ENCODE data around the gene MUCL3.
"Not testable (repeated sequence)": the region's sequence is repeated elsewhere in the genome, so short reads cannot be mapped to it uniquely, and the experiment has no call there.

MUCL3 gene

DNA sequence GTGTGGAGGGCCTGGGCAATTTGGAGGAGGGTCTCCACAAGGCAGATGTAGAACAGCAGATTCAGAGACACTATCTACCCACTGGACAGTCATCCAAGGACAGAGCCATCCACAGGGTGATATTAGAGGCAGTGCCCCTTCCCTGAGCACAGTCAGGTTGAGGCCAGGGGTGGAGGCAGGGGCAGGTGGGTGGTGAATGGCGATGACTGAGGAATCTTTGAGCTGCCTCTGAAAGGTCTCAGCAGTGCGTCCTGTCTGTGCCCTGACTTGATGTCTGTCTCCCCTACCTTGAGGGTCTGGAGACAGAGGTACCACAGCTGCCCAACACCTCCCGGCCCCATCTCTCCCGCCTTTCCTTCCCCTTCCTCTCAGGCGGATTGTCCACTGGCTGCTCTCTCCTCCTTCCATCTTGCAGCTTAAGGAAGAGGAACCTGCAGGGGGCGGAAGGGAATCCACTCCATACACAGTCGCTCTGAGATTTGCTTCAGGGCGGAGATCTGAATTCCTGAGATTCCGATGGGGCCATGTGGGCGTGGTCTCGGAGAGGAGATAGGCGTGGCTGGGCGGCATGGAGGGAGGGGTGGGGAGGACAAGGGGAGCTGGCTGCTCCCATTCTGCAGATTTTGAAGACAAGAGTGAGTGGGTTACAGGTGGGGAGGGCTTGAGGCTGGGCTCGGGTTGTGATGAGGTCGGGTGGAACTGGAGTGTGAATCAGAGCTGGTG, 1.7 kb downstream of the MUCL3 start:
- DNase-seq: no peak

DNA sequence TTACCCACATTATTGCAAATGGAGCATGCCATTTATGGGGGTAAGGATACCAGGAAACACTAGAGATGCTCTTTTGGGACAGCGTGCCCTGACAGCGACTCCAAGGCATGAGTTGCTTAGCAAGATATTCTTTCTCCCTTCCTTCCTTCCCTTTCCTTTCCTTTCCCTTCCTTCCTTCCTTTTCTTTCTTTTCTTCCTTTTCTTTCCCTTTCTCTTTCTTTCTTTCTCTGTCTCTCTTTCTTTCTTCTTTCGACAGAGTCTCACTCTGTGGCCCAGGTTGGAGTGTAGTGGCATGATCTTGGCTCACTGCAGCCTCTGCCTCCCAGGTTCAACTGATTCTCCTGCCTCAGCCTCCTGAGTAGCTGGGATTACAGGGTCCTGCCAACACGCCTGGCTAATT, 3.3 kb downstream of the MUCL3 start:
- DNase-seq: no peak

DNA sequence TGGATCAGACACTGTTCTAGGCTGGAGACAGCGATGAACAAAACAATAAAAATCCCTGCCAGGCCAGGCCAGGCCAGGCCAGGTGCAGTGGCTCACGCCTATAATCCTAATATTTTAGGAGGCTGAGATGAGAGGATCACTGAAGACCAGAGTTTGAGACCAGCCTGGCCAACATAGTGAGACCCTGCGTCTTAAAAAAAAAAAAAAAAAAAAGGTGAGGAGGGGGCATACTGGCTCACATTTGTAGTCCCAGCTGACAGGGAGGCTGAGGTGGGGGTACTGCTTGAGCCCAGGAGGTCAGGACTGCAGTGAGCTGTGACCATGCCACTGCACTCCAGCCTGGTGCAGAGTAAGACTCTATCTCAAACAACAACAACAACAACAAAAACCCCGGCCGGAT, 4.5 kb downstream of the MUCL3 start:
- no peak for DNase-seq

DNA sequence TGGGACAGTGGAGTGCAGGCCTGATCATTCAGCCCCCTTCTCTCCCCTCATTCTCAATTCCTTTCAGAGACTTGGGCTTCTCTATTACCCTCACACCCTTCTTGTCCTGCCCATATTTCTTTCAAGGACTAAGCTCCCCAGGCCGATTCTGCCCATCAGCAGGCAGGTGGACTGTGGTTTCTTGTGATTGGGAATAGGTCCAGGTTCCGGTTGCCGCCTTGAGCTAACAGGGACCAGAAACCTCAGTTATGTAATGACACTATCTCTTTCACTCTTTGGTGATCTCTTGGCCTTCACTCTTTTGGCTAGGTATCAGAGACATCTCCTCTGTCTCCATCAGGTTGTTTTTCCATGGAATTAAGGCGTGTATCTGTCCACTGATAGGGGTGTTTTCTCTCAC, 6.5 kb downstream of the MUCL3 start:
- DNase-seq: no peak

DNA sequence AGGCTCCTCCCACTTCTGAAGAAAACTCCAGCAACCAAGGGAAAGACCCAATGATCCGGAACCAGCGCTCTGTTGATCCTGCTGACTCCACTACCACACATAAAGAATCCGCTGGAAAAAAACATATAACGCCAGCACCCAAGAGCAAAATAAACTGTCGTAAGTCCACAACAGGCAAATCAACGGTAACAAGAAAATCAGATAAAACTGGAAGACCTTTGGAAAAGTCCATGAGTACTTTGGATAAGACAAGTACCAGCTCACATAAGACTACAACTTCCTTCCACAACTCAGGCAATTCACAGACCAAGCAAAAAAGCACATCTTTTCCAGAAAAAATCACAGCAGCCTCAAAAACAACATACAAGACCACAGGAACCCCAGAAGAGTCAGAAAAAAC, 8.0 kb downstream of the MUCL3 start:
- DNase-seq: no peak

DNA sequence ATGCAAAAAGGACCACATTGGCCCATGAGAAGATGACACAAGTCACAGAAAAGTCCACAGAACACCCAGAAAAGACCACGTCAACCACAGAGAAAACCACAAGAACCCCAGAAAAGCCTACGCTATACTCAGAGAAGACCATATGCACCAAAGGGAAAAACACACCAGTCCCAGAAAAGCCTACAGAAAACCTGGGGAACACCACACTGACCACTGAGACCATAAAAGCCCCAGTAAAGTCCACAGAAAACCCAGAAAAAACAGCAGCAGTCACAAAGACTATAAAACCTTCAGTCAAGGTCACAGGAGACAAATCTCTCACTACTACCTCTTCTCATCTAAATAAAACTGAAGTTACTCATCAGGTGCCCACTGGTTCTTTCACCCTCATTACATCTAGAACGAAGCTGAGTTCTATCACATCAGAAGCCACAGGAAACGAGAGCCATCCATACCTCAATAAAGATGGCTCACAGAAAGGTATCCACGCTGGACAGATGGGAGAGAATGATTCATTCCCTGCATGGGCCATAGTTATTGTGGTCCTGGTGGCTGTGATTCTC, 11.2 kb downstream of the MUCL3 start:
- no peak for DNase-seq

DNA sequence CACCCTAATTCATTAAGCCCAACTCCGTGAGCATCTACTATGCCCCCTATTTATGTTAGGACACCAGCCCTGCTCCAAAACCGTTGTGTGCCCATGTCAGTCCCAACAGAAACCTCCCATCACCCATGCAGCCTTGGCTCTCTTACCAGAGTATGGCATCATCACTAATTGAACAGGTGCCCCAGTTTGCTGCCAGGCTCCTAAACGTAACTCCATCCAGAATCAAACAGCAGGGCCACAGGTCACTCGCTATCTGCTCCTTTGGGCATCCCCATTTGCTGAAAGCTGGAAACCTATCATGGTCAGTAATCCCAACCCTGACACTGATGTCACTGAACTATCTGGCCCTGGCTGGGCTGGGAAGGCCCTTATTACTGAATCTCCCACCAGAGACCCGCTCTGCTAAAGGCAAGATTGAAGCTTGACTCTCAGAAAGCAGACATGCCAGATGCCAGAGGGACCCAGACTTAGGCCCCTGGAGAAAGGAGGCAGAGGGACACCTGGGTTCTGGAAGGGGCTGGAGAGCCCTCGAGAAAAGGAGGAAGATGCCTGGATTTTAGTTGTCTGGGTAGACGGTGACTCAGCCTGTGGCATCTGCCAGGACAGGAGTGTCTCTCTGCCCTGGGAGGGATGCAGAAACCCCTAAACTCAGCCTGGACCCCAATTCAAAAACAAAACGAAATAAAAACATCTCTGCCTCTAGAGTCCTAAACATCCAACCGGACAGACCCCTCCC, 14.0 kb downstream of the MUCL3 start:
- no peak for DNase-seq

DNA sequence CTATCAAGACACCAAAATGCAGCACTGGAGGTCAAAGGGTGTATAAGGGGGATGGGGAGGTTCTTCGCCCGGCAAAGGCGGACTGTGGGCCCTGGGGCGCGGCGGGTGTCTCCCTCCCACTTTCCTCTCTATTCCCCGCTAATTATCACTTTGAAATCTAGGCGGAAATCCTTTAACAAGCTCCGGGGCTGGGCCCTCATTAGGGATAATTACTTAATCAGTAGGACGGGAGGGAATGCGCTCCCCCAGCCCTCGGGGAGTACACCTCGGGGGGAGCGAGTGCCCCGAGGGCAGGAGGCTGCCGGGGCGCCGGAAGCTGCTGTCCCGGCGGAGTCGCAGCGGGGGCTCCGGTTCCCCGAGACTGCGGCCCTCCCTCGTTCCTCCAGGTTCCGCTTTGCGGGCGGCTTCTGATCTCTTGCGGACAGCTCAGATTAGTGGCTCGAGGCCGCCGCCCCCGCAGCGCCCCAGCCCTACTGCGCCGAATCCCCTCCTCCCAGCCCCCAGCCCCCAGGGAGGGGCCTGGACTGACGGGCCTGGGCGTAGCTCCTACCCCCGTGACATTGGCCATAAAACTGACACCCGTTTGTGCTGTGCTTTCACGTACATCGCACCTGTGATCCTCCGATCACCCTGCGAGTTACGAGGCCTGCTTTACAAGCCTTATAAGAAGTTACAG, 14.7 kb downstream of the MUCL3 start:
- no peak for DNase-seq

DNA sequence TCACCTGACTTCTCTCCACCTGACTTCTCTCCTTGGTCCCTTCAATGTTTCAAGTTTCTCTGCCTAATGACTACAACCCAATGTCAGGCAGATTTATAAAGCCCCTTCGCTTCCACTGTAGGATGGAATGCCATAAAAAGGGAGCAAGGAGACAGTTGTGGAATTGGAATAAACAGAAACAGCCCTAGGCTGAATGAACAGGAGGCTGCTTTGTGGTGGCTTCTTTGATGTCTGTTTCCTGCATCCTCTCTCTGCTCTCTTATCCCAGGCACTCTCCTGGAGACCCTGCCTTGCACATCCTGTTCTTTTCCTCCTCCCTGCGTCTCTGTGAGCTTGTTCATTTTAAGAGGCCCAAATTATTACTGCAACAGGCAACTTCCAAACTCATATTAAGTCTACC, 16.9 kb downstream of the MUCL3 start:
- no peak for DNase-seq

DNA sequence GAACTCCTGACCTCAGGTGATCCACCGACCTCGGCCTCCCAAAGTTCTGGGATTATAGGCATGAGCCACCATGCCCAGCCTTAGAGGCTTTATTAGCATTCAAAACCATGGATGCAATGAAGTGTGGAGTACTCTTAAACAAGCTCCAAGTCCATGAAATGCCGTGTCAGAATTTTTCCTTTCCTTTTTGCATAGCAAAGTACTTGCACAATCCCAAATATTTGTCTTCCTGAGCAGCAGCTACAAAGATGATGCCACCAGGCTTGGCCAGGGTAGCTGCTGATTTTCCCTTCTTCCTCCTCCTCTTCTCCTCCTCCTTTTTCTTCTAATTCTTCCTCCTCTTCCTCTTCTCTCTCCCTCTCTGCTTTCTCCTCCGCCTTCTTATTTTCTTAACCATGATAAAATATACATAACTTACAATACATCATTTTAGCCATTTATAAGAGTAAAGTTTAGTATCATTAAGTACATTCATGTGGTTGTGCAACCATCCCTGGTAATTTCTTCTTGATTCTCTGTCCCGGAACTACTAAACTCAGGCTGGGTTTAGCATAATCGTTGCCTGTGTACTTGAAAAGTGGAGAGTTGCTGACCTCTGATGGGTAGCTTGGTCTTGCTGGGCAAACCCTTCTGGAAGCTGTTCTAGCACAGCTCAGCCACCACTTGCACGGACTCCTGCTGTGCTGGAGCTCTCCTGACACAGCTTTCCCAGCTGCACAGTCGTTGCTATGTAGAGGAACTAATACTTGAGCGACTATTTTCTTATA, 20.3 kb downstream of the MUCL3 start:
- no peak for DNase-seq

DNA sequence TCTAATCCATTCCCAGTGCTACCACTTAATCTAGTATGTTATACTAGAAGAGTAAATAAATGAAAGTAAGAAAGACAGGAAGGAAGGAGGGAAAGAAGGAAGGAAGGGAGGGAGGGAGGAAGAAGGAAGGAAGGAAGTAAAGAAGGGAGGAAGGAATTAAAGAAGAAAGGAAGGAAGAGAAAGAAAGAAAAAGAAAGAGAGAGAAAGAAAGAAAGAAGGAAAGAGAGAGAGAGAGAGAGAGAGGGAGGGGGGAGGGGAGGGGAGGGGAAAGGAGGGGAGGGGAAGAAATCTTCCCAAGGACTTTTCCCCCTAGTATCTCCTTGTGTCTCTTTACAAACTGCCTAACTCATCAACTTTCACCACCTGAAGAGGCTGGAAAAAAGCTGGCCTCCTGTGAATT, 21.9 kb downstream of the MUCL3 start:
- DNase-seq: no peak

DNA sequence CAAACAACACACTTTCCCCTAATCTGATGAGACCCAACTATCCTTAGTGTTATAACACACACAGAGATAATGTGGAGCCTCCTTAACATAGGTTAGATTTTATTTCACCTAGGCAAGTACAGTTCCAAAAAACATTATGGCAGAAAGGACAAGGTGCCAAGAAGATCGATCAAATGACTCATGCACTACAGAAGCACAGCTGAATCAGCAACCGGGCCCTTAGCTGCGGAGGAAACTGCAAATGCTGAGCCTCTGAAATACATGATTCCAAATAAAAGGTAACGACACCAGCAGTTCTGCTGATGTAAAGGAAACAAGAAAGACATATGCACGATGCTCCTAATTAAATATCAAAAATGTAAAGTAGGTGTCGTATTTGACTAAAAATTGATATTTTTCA, 22.9 kb downstream of the MUCL3 start:
- no peak for DNase-seq

DNA sequence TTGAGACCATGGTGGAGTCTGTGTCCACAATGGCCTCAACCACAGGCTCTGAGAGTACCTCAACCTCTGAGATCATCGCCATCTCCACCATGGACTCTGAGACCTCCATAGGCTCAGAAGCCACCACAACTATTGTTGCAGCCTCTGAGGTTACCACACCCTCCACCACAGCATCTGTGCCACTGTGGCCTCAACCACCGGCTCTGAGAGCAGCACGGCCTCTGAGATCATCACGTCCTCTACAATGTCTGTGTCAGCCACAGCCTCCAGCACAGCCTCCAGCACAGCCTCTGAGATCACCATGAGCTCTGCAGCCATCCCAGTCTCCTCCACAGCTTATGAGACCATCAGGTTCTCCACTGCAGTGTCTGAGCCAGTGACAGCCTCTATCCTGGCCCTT, 23.3 kb downstream of the MUCL3 start:
- no peak for DNase-seq

DNA sequence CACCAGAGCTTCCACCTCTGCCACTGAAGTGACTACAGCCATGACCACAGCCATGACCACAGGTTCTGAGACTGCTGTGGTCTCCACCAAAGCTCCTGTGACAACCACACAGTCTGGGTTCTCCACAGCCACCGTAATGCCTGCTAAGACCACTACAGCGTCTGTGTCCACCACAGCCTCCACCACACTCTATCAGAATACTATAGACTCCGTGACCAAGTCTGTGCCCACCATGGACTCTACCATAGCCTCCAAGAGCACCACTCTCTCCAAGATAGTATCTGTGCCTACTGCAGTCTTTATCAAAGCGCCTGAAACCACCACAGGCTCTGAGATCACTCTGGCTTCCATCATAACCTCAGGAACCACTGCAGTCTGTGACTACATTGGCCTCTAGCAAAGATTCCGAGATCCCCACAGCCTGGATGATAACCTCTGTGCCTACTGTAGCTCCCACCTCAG, 24.4 kb downstream of the MUCL3 start:
- no peak for DNase-seq

DNA sequence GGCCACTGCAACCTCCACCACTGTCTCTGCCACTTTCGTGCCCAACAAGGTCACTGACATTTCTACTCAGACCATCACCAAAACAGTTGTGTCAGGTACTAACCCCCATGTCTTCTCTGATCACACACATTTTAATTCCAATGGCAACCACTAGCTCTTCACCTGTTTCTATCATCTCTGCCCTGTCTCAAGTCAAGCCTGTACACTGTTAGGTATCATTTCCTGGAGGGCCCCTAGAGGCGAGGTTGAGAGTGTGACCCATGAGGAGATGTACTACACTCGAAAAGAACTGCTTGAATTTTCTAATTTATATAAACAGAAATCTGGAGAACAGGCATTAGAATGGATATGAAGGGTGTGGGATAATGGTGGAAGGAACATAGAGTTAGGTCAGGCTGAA, 25.4 kb downstream of the MUCL3 start:
- no peak for DNase-seq

DNA sequence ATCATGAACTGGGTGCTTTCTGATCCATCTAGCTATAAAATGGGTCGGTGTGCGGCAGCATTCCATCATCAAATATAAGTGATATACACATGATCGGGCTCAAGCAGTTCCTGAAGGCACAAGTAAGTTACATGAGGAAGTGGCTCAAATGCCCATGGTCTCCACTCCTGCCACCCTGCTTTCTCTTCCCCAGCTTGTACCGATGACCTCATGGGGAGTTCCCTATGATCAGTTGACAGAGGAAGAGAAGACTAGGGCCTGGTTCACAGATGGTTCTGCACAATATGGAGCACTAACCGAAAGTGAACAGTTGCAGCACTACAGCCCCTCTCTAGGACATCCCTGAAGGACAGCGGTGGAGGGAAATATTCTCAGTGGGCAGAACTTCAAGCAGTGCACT, 28.4 kb downstream of the MUCL3 start:
- DNase-seq: not testable (repeated sequence)

DNA sequence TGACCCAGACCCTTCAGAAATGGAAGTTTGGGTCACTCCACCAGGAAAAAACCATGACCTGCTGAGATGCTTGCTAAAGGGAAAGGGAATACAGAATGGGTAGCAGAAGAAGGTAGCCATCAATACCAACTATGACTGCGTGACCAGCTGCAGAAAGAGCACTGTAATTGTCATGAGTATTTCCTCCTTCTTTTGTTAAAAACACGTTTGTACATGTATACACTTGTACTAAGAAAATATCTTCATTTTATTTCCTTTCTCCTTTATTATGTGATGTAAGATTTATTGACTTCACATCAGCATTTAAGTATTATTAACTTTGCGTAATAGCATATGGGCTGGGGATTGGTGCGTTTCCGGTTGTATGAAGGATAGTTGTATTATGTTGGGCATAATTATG, 30.2 kb downstream of the MUCL3 start:
- no peak for DNase-seq

DNA sequence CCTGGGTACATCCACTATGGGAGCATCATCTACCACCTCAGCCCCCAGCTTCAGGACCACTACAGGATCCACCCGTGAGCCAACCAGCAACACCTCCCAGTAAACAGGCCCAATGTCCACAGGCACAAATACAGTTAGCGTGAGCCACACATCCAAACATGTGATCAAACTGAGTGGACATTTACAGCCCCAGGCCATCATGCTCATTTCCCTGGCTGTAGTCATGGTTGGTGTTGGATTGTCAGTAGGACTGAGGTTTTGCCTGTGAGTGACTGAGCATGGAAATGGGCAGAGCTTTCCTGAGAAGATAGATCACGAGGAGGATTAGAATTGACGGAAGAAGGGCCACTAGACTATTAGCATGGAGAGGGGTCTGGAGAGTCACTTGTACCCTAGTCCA, 32.0 kb downstream of the MUCL3 start:
- DNase-seq: no peak

DNA sequence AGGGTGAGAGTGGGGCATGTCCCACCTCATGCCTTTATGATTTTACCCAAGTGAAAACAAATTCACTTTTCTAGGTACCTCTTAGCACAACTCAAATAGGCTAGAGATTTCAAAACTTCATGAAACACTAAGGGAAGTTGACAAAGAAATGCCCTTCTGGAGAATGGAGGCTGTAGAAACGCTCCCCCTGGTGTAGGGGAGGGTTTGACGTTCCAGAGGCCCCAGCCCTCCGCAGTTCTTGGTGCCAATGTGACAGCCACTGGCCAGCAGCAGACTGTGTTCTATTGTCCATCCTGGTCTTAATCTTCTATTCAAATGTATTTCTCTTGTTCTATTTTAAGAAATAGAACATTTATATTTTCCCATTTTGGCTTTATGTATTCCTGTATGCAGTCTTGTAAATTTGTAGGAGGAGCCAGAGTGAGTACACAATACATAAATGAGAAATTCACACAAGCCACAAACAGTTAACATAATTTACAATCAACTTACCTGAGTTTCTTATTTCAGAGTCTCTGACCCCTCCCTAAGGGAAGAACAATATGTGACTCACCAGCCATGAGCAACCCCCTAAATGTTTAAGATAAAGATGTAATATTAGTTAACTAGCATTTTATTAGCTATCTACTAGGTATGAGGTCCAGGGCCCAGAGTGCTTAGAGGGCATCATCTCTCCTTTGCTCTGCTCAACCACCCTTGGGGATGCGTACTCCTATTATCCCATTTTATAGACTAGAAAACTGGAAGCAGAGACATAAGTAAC, 33.9 kb downstream of the MUCL3 start:
- DNase-seq: no peak

DNA sequence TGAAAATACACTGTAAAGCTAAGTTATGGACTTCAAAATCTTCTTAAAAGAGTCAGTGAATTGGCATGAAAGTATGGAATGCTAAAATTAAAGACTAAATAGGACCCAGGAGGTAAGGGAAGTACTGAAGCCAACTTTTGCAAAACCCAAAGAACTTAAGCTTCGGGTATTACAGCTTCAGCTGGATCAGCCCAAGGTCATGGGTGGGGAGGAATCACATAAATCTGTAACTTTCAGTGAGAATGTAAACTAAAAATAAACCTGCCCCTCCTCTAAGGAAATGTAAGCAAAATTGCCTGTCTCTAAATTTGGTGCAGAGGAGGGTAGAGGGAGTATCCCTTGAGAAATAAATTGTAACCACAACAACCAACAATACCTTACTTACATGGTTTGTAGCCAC, 38.4 kb downstream of the MUCL3 start:
- no peak for DNase-seq

DNA sequence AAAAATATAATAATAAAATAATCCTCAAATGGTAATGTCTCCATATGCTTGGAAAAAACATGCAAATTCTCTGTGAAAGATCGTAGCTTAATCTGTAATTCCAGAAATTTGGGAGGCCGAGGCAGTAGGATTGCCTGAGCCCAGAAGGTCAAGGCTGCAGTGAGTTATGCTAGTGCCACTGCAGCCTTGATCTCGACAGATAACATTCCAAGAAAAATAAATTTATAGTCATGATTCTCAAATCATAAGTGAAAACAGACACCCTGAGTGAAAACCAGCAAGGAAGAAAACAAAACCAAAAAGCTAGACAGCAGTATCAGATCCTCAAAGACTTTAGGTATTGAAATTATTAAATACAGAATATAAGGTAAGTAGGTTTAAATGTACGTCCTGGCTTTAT, 38.9 kb downstream of the MUCL3 start:
- no peak for DNase-seq
